CD8-positive, alpha-beta memory T cell (primary cell): ENCODE data around the gene SLC13A5. TPM values are rescaled to one million over a fixed set of nuclear protein-coding genes. Genes with fewer than 3 reads are reported as not detected.
A peak's percentile ranks its signal among the peaks of the same experiment; 100 is the strongest.

Source experiments
- CTCF ChIA-PET: fragments of 350-600 bp; sonication (Branson Sonifier 250); formaldehyde crosslinking; loops from one replicate; lab custom pipeline; 2021; ENCODE audit warnings: antibody characterized with exemption; lab: Charles Lee
- POLR2A ChIA-PET: fragments of 350-600 bp; sonication (Branson Sonifier 250); formaldehyde crosslinking; loops from one replicate; lab custom pipeline; 2021; ENCODE audit warnings: antibody characterized with exemption; lab: Charles Lee
- DNase-seq, 5 donors: peaks; one replicate each; pipeline versions ENCODE4 v3.0.0 to v3.0.0-alpha.2; 2020 to 2022; ENCODE audit warnings: mixed read lengths in 1 of 5
- H3K27ac ChIP-seq: one replicate; pipeline ENCODE4 v1.7.0; 2013; ENCODE audit warnings: low read depth, mild to moderate bottlenecking, low read length, moderate library complexity
- H3K27me3 ChIP-seq: 2 replicates; pipeline ENCODE4 v1.7.0; 2013; ENCODE audit warnings: low read length, mild to moderate bottlenecking; ENCODE audit not compliant: insufficient read depth, poor library complexity, severe bottlenecking
- H3K36me3 ChIP-seq: 2 replicates; pipeline ENCODE4 v1.7.0; 2013; ENCODE audit warnings: mild to moderate bottlenecking, low read length, moderate library complexity; ENCODE audit not compliant: insufficient read depth
- H3K4me1 ChIP-seq: 2 replicates; pipeline ENCODE4 v1.7.0; 2013; ENCODE audit warnings: mild to moderate bottlenecking, low read length, moderate library complexity; ENCODE audit not compliant: insufficient read depth
- H3K4me3 ChIP-seq: 2 replicates; pipeline ENCODE4 v1.7.0; 2013; ENCODE audit warnings: mild to moderate bottlenecking, low read length
- H3K9me3 ChIP-seq: 2 replicates; pipeline ENCODE4 v1.7.0; 2013; ENCODE audit warnings: mild to moderate bottlenecking, low read length
- H3K27ac Mint-ChIP-seq, 8 donors: one replicate each; pipeline ENCODE4 v1.8.0; 2020 to 2021; ENCODE audit warnings: mixed read lengths in 8 of 8, mild to moderate bottlenecking in 6 of 8, inconsistent platforms in 3 of 8, moderate library complexity in 3 of 8
- H3K27me3 Mint-ChIP-seq, 2 donors: one replicate each; pipeline ENCODE4 v1.8.0; 2020 to 2021; ENCODE audit warnings: mixed read lengths in 2 of 2, mild to moderate bottlenecking in 1 of 2, moderate library complexity in 1 of 2
- H3K36me3 Mint-ChIP-seq, 3 donors: one replicate each; pipeline ENCODE4 v1.8.0; 2020 to 2021; ENCODE audit warnings: mixed read lengths in 3 of 3, inconsistent platforms in 1 of 3, mild to moderate bottlenecking in 1 of 3
- H3K4me1 Mint-ChIP-seq, 3 donors: one replicate each; pipeline ENCODE4 v1.8.0; 2020 to 2021; ENCODE audit warnings: mixed read lengths in 3 of 3, inconsistent platforms in 1 of 3, mild to moderate bottlenecking in 1 of 3
- H3K4me3 Mint-ChIP-seq, 7 donors: one replicate each; pipeline ENCODE4 v1.8.0; 2020 to 2021; ENCODE audit warnings: mixed read lengths in 7 of 7, mild to moderate bottlenecking in 6 of 7, moderate library complexity in 4 of 7, inconsistent platforms in 2 of 7
- H3K9me3 Mint-ChIP-seq, 5 donors: one replicate each; pipeline ENCODE4 v1.8.0; 2020 to 2022; ENCODE audit warnings: mixed read lengths in 5 of 5, mild to moderate bottlenecking in 3 of 5, moderate library complexity in 2 of 5, inconsistent platforms in 1 of 5
- polyA plus RNA-seq: library from polyadenylated mRNA; unstranded; fragments of 300-500 nt; fragmentation: Illumina TruSeq; gene quantifications from one replicate; pipeline ENCODE4 v1.2.3, GENCODE V29; 2021
- total RNA-seq, 2 experiments: library from RNA; stranded (reverse); gene quantifications; one replicate each; pipeline ENCODE4 v1.2.3, GENCODE V29; 2021

The SLC13A5 gene
- total and polyA plus RNA-seq, 3 experiments from 2014 or later = not detected

- ChIA-PET POLR2A (no interaction called here), CTCF (no interaction called here)
- Mint-ChIP-seq H3K4me1 (peaks cover 4 to 13% (median 8%) of the 10 kb centered on the region in 3 donors), H3K27ac (no peak overlapping the region), H3K36me3 (peaks cover 0 to 5% (median 0%) of the 10 kb centered on the region in 3 donors), H3K27me3 (peaks cover 28 to 72% of the 10 kb centered on the region in 2 donors), H3K4me3 (no peak overlapping the region), H3K9me3 (no peaks in the 10 kb centered on the region)
- Histone ChIP-seq H3K27ac (no peak overlapping the region), H3K9me3 (no peaks in the 10 kb centered on the region), H3K27me3 (peaks cover 7% of the 10 kb centered on the region), H3K36me3 (no peaks in the 10 kb centered on the region), H3K4me3 (no peak overlapping the region), H3K4me1 (peaks cover 9% of the 10 kb centered on the region)
- DNase-seq = no peak
Observed at GRCh38 chr17:6681671-6682070, 31.5 kb downstream of the SLC13A5 start.

DNA sequence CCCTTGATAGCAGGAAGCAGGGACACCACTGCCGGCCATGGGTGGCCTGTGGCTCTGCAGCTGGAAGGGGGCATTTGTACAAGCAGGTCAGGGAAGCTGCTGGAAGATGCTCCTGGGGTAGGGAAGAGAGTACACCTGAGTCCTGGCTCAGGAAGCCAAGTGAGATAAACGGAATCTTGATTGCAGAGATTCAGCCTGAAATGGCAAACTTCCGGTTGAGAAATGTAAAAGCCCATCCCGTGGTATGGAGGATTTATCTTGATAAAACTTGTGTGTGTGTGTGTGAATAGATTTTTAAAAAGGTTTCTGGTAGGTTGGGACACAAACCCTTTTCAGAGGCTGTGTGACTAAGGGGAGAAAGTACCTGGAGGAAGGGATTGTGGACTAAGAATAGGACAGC is 32.0 kb downstream of the SLC13A5 start:
- peaks cover 0 to 5% (median 0%) of the 10 kb centered on the region in 3 donors for H3K36me3 Mint-ChIP-seq
- no peak for DNase-seq
- Histone ChIP-seq H3K4me3 (no peak overlapping the region), H3K27ac (no peak overlapping the region), H3K9me3 (no peaks in the 10 kb centered on the region), H3K4me1 (peaks cover 9% of the 10 kb centered on the region), H3K27me3 (peaks cover 7% of the 10 kb centered on the region), H3K36me3 (no peaks in the 10 kb centered on the region)
- ChIA-PET CTCF (no interaction called here), POLR2A (no interaction called here)
- no peak overlapping the region for H3K27ac Mint-ChIP-seq
- H3K9me3 Mint-ChIP-seq = no peaks in the 10 kb centered on the region
- no peak overlapping the region for H3K4me3 Mint-ChIP-seq
- peaks cover 4 to 13% (median 8%) of the 10 kb centered on the region in 3 donors for H3K4me1 Mint-ChIP-seq
- peaks cover 26 to 70% of the 10 kb centered on the region in 2 donors for H3K27me3 Mint-ChIP-seq

GRCh38 chr17:6679241-6679640 is 33.9 kb downstream of the SLC13A5 start:
- Histone ChIP-seq H3K4me3 (no peak overlapping the region), H3K27ac (no peak overlapping the region), H3K4me1 (peaks cover 9% of the 10 kb centered on the region), H3K27me3 (peaks cover 7% of the 10 kb centered on the region), H3K36me3 (no peaks in the 10 kb centered on the region), H3K9me3 (no peaks in the 10 kb centered on the region)
- Mint-ChIP-seq H3K9me3 (no peaks in the 10 kb centered on the region), H3K27me3 (peaks cover 23 to 53% of the 10 kb centered on the region in 2 donors), H3K4me1 (peaks cover 4 to 13% (median 8%) of the 10 kb centered on the region in 3 donors), H3K36me3 (peaks cover 0 to 5% (median 0%) of the 10 kb centered on the region in 3 donors), H3K27ac (no peak overlapping the region), H3K4me3 (no peak overlapping the region)
- ChIA-PET CTCF (no interaction called here), POLR2A (no interaction called here)
- DNase-seq = no peak

- CTCF ChIA-PET = no interaction called here
- Mint-ChIP-seq H3K27me3 (peaks cover 23 to 43% of the 10 kb centered on the region in 2 donors), H3K4me3 (no peak overlapping the region), H3K27ac (no peak overlapping the region), H3K4me1 (peaks cover 4 to 13% (median 8%) of the 10 kb centered on the region in 3 donors), H3K9me3 (no peaks in the 10 kb centered on the region), H3K36me3 (no peaks in the 10 kb centered on the region)
- DNase-seq = no peak
- Histone ChIP-seq H3K27me3 (peaks cover 7% of the 10 kb centered on the region), H3K4me1 (peaks cover 9% of the 10 kb centered on the region), H3K9me3 (no peaks in the 10 kb centered on the region), H3K36me3 (no peaks in the 10 kb centered on the region), H3K4me3 (no peak overlapping the region), H3K27ac (no peak overlapping the region)
- POLR2A ChIA-PET = no interaction called here
Observed at GRCh38 chr17:6677946-6678345, 35.2 kb downstream of the SLC13A5 start.

DNA sequence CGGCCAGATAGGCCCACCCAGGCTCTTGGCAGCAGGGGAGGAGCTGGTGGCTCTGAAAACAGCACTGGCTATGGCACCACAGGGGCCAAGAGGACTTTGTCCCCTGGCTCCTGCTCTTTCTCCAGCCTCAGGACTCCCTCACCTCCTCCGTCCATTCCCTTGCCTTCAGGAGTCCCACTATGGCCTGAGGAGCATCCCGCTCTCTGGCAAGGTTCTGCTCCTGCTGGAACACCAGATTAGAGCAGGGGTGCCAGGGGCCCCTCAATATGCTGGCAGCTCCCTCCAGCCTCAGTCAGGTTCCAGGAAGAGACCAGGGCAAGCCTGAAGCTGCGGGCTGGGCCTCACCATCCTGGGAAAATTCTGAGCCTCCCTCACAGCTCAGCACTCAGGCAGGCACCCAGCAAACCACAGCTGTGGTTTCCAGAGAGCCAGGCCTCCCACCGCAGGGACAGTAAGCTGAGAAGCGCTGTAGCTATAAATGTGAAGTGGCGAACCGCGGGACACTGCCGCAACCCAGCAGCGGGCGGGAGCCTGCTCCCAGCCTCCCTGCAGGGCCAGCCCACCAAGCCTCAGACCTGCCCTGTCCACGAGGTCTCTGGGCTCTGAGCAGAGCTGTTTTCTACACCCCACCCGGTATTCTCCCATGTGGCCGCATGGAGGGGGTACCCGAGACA is 35.9 kb downstream of the SLC13A5 start:
- POLR2A ChIA-PET = no interaction called here
- H3K27me3 ChIP-seq = peaks cover 7% of the 10 kb centered on the region
- no peak for DNase-seq
- no peaks in the 10 kb centered on the region for H3K9me3 ChIP-seq
- no peak overlapping the region for H3K27ac ChIP-seq
- H3K9me3 Mint-ChIP-seq = no peaks in the 10 kb centered on the region
- H3K4me3 ChIP-seq = no peak overlapping the region
- H3K36me3 Mint-ChIP-seq = no peaks in the 10 kb centered on the region
- H3K4me1 Mint-ChIP-seq = peaks cover 4 to 13% (median 8%) of the 10 kb centered on the region in 3 donors
- H3K36me3 ChIP-seq = no peaks in the 10 kb centered on the region
- H3K27me3 Mint-ChIP-seq = peaks cover 23 to 36% of the 10 kb centered on the region in 2 donors
- H3K27ac Mint-ChIP-seq = peak overlapping the region in 1 of 8 donors; percentile 15
- peaks cover 9% of the 10 kb centered on the region for H3K4me1 ChIP-seq
- CTCF ChIA-PET = interaction anchor here (1.0 kb wide), 1 partner anchor 10 kb away, joined by 3 read pairs; no protein-coding TSS in a partner anchor
- H3K4me3 Mint-ChIP-seq = no peak overlapping the region

DNA sequence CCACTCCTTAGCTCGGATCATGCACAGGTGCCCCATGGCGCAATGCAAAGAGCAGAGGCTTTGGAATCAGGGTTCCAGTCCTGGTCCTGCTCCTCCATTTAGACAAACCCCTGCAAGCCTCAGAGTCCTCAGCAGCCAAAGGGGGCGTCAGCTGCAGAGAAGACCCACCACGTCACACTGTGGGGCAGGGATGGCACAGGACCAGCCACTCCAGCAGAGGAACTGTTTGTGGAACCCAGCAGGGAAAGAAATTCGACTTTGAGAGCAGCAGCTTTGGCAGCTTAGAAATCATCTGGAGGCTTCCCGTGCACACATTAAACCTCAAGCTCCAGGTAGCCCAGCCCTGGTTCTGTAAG is 36.4 kb downstream of the SLC13A5 start:
- H3K4me3 ChIP-seq = no peak overlapping the region
- POLR2A ChIA-PET = no interaction called here

DNA sequence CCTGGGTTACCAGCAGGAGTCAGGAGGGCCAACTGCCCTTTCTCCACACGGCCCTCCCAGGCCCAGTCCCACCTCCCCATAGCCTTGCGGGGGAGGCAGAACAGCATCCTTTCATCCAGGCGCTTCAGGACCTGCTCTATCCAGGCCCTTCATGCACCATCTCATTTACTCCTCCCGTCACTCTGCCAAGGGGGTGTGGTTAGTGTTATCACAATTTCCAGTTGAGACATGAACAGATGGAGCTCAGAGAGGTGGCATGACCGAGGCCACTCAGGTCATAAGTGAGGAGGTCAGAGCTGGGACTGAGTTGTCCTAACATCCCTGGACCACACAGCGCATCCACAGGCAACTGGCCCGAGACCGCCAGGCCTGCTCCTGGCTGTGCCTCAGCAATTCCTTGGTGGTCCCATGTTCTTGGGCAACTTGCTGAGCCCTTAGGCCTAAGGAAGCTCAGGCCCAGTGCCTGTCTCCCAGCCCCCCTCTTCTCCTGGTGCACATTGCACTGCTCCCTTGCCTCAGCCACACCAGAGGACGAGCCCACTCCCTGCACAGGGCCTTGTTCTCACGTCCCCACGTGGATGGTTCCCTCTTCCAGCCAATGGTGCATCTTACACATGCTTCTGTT is 37.9 kb downstream of the SLC13A5 start:
- H3K27ac Mint-ChIP-seq = no peak overlapping the region
- no peak overlapping the region for H3K4me3 ChIP-seq
- H3K9me3 ChIP-seq = no peaks in the 10 kb centered on the region
- ChIA-PET CTCF (no interaction called here), POLR2A (no interaction called here)
- H3K27me3 ChIP-seq = peaks cover 7% of the 10 kb centered on the region
- H3K4me1 Mint-ChIP-seq = peaks cover 4 to 13% (median 8%) of the 10 kb centered on the region in 3 donors
- no peak for DNase-seq
- peaks cover 15 to 20% of the 10 kb centered on the region in 2 donors for H3K27me3 Mint-ChIP-seq
- H3K9me3 Mint-ChIP-seq = no peaks in the 10 kb centered on the region
- H3K36me3 ChIP-seq = no peaks in the 10 kb centered on the region
- H3K4me1 ChIP-seq = peaks cover 9% of the 10 kb centered on the region
- no peaks in the 10 kb centered on the region for H3K36me3 Mint-ChIP-seq
- H3K27ac ChIP-seq = no peak overlapping the region
- H3K4me3 Mint-ChIP-seq = no peak overlapping the region

More for the DNA sequence above, 36.4 kb downstream of the SLC13A5 start:
- Mint-ChIP-seq H3K4me3 (no peak overlapping the region), H3K9me3 (no peaks in the 10 kb centered on the region), H3K4me1 (peaks cover 4 to 13% (median 8%) of the 10 kb centered on the region in 3 donors), H3K27me3 (peaks cover 21 to 31% of the 10 kb centered on the region in 2 donors), H3K36me3 (no peaks in the 10 kb centered on the region), H3K27ac (no peak overlapping the region)
- peaks cover 7% of the 10 kb centered on the region for H3K27me3 ChIP-seq
- H3K27ac ChIP-seq = no peak overlapping the region
- no peaks in the 10 kb centered on the region for H3K36me3 ChIP-seq
- DNase-seq = no peak
- CTCF ChIA-PET = interaction anchor here (1.0 kb wide), 1 partner anchor 10 kb away, joined by 3 read pairs; no protein-coding TSS in a partner anchor
- H3K4me1 ChIP-seq = peaks cover 9% of the 10 kb centered on the region
- H3K9me3 ChIP-seq = no peaks in the 10 kb centered on the region

- no peaks in the 10 kb centered on the region for H3K9me3 ChIP-seq
- ChIA-PET CTCF (no interaction called here), POLR2A (no interaction called here)
- no peak overlapping the region for H3K27ac ChIP-seq
- Mint-ChIP-seq H3K9me3 (no peaks in the 10 kb centered on the region), H3K27ac (peak overlapping the region in 1 of 8 donors; percentile 72), H3K4me1 (peaks cover 5 to 15% (median 8%) of the 10 kb centered on the region in 3 donors), H3K36me3 (no peaks in the 10 kb centered on the region), H3K4me3 (no peak overlapping the region), H3K27me3 (peaks cover 10 to 15% of the 10 kb centered on the region in 2 donors)
- DNase-seq = no peak
- H3K27me3 ChIP-seq = peaks cover 7% of the 10 kb centered on the region
- H3K36me3 ChIP-seq = no peaks in the 10 kb centered on the region
- no peak overlapping the region for H3K4me3 ChIP-seq
- peaks cover 9% of the 10 kb centered on the region for H3K4me1 ChIP-seq
Observed at GRCh38 chr17:6674586-6674985, 38.6 kb downstream of the SLC13A5 start.
